ENCODE measurements around the gene ARID1B.

DNA sequence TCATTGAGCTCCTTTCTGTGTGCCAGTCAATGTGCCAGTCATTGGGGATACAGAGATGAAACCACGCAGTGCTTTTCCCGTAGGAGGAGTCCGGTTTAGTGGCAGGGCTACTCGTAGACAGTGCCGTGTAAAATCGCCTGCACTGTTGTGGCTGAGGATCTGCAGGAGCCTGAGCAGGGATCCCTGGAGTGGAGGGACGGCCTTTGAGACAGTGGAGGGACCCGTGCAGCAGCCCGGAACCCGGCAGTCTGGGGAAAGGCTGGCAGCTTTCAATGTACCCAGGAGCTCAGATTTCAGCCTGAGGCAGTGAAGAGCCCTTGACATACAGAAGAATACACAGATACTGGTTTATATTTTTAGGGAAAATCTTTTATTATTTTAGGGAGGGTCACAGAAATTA, 203.3 kb downstream of the ARID1B start:
- TF ChIP-seq POLR2AphosphoS5 (IDR thresholded peaks at IDR 0.05; ENCODE audit: low read depth, low read length): no peak
- TF ChIP-seq, protein P1, sequence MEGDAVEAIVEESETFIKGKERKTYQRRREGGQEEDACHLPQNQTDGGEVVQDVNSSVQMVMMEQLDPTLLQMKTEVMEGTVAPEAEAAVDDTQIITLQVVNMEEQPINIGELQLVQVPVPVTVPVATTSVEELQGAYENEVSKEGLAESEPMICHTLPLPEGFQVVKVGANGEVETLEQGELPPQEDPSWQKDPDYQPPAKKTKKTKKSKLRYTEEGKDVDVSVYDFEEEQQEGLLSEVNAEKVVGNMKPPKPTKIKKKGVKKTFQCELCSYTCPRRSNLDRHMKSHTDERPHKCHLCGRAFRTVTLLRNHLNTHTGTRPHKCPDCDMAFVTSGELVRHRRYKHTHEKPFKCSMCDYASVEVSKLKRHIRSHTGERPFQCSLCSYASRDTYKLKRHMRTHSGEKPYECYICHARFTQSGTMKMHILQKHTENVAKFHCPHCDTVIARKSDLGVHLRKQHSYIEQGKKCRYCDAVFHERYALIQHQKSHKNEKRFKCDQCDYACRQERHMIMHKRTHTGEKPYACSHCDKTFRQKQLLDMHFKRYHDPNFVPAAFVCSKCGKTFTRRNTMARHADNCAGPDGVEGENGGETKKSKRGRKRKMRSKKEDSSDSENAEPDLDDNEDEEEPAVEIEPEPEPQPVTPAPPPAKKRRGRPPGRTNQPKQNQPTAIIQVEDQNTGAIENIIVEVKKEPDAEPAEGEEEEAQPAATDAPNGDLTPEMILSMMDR (IDR thresholded peaks at IDR 0.05 in 2 of 3, conservative IDR thresholded peaks at IDR 0.05 in 1 of 3; ENCODE audit: borderline replicate concordance in 1 of 3, insufficient read depth in 1 of 3, low read depth in 2 of 3, low read length in 2 of 3): no peak
- no peak for TF ChIP-seq MAX (IDR thresholded peaks at IDR 0.05)
- TF ChIP-seq ELF1 (IDR thresholded peaks at IDR 0.05; ENCODE audit: borderline replicate concordance, low read depth): no peak
- no peak for TF ChIP-seq TCF7L2 (IDR thresholded peaks at IDR 0.05; ENCODE audit: borderline replicate concordance, extremely low read depth, insufficient read depth, insufficient read length)
- no peak for TF ChIP-seq POLR2A (IDR thresholded peaks at IDR 0.05; ENCODE audit: borderline replicate concordance, extremely low read depth, insufficient read depth, insufficient read length)
- no peak for TF ChIP-seq YY1 (IDR thresholded peaks at IDR 0.05; ENCODE audit: extremely low read depth, insufficient replicate concordance, low read depth, low read length)
- no peak for TF ChIP-seq REST (IDR thresholded peaks at IDR 0.05; ENCODE audit: low read depth)
- no peak for TF ChIP-seq EZH2phosphoT487 (IDR thresholded peaks at IDR 0.05; ENCODE audit: borderline replicate concordance)
- no peak for TF ChIP-seq ZNF274 (IDR thresholded peaks at IDR 0.05; ENCODE audit: low read depth, low read length)
